ENCODE data around the gene PAPOLB. TPM values are rescaled to one million over a fixed set of nuclear protein-coding genes. Genes with fewer than 3 reads are reported as not detected.

Gene PAPOLB
- total RNA-seq, 1 experiment from 2014 or later, result 0.13 TPM

DNA sequence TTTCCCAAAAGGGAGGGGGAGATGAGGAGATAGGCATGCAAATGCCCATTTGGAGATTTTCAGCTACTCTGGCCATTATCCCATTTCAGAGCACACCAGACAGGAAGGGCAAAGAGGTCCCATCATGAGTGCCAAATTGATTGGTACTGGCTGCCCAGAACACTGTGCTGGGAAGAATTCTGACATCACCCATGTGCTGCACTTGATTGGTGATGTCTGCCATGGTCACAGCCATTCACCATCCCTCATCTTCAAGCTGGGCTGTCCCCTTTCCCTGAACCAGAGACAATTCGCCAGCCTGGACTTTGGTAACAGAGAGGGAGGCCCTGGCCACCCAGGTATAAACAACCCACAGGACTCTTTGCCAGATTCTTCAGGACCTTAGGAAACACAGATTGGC, 44.9 kb upstream of the PAPOLB start:
- no CpG with 5 or more reads among the region's 1 CpG for WGBS (ENCODE audit: extremely low coverage, insufficient read length, low lambda C conversion rate)
- no peak overlapping the region for H3K4me3 Mint-ChIP-seq
- DNase-seq, result no peak

More for the DNA sequence above, 44.9 kb upstream of the PAPOLB start:
- H3K27me3 ChIP-seq (ENCODE audit: insufficient read depth, low read length), result no peaks in the 10 kb centered on the region
- H2AFZ ChIP-seq (ENCODE audit: low read length), result no peak overlapping the region
- no peak overlapping the region for H2BK12ac ChIP-seq (ENCODE audit: insufficient read length, low read depth, low read length)
- no peak overlapping the region for H2AK5ac ChIP-seq (ENCODE audit: insufficient read length, low read length)
- no peaks in the 10 kb centered on the region for H3K79me1 ChIP-seq (ENCODE audit: insufficient read depth, low read depth, low read length, poor library complexity, severe bottlenecking)
- H2BK20ac ChIP-seq (ENCODE audit: low read depth, low read length, poor library complexity, severe bottlenecking), result no peak overlapping the region
- H3K79me2 ChIP-seq (ENCODE audit: insufficient read depth, low read length), result no peaks in the 10 kb centered on the region
- H4K91ac ChIP-seq (ENCODE audit: insufficient read length, low read depth, low read length), result no peak overlapping the region
- no peak overlapping the region for H3K4me2 ChIP-seq (ENCODE audit: insufficient read depth, insufficient read length, low read length)
- H3K4me1 Mint-ChIP-seq, result no peaks in the 10 kb centered on the region
- peaks cover 31% of the 10 kb centered on the region for H3K27me3 Mint-ChIP-seq (ENCODE audit: low read depth)
- no peak overlapping the region for H3K27ac ChIP-seq (ENCODE audit: insufficient read length, low read depth, low read length)
- H3K27ac Mint-ChIP-seq, result no peak overlapping the region
- no peak overlapping the region for H3T11ph ChIP-seq (ENCODE audit: low read length)
- TF ChIP-seq, protein P1, sequence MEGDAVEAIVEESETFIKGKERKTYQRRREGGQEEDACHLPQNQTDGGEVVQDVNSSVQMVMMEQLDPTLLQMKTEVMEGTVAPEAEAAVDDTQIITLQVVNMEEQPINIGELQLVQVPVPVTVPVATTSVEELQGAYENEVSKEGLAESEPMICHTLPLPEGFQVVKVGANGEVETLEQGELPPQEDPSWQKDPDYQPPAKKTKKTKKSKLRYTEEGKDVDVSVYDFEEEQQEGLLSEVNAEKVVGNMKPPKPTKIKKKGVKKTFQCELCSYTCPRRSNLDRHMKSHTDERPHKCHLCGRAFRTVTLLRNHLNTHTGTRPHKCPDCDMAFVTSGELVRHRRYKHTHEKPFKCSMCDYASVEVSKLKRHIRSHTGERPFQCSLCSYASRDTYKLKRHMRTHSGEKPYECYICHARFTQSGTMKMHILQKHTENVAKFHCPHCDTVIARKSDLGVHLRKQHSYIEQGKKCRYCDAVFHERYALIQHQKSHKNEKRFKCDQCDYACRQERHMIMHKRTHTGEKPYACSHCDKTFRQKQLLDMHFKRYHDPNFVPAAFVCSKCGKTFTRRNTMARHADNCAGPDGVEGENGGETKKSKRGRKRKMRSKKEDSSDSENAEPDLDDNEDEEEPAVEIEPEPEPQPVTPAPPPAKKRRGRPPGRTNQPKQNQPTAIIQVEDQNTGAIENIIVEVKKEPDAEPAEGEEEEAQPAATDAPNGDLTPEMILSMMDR (conservative IDR thresholded peaks at IDR 0.05), result no peak
- H3K18ac ChIP-seq (ENCODE audit: insufficient read length, low read depth, low read length), result no peak overlapping the region
- no peak overlapping the region for H3K23ac ChIP-seq (ENCODE audit: insufficient read length, low read depth, low read length)
- peaks cover 5 to 12% of the 10 kb centered on the region in 2 experiments; a peak in 4 of 5 replicates for H3K9me3 Mint-ChIP-seq
- H3K9me3 ChIP-seq (ENCODE audit: control insufficient read depth, low read depth, low read length), result no peaks in the 10 kb centered on the region
- H3K9ac ChIP-seq (ENCODE audit: extremely low read depth, insufficient read length, low read length), result no peak overlapping the region
- no peak overlapping the region for H2BK120ac ChIP-seq (ENCODE audit: low read depth, low read length, poor library complexity, severe bottlenecking)
- H4K5ac ChIP-seq (ENCODE audit: insufficient read length, low read depth, low read length), result no peak overlapping the region
- H4K8ac ChIP-seq (replicated peaks; ENCODE audit: insufficient read length, low read depth, low read length), result no peak overlapping the region
- no peaks in the 10 kb centered on the region; a peak in 1 of 7 replicates for H3K36me3 Mint-ChIP-seq (ENCODE audit: insufficient read depth in 1 of 3, low read depth in 3 of 3)
- H3K4ac ChIP-seq (ENCODE audit: low read depth, low read length), result no peak overlapping the region
- H3K4me1 ChIP-seq (ENCODE audit: insufficient read depth, low read length), result no peaks in the 10 kb centered on the region
- no peak overlapping the region for H2BK15ac ChIP-seq (ENCODE audit: low read depth, low read length)
- H3K14ac ChIP-seq (ENCODE audit: insufficient read depth, low read length), result no peak overlapping the region
- no peaks in the 10 kb centered on the region for H3K23me2 ChIP-seq (ENCODE audit: insufficient read length, low read depth, low read length, poor library complexity, severe bottlenecking)
- no peak overlapping the region for H3K56ac ChIP-seq (ENCODE audit: insufficient read length, low read depth, low read length)
- H2BK5ac ChIP-seq (ENCODE audit: insufficient read length, low read length), result no peak overlapping the region
- no peaks in the 10 kb centered on the region for H4K20me1 ChIP-seq (ENCODE audit: control insufficient read depth, insufficient read depth, insufficient read length)

Data from H9 (cell line).